HL-60/S4 (cell line): ENCODE data around the gene LRP3.
"Not testable (repeated sequence)": the region's sequence is repeated elsewhere in the genome, so short reads cannot be mapped to it uniquely, and the experiment has no call there.

Experiments used
- in situ Hi-C: fragments of 300-500 bp; cut with MboI; formaldehyde crosslinking; loops from 2 replicates; pipeline ENCODE4 v1.14.3; 2022; ENCODE audit warnings: low sequenced_read_pairs

The LRP3 gene

DNA sequence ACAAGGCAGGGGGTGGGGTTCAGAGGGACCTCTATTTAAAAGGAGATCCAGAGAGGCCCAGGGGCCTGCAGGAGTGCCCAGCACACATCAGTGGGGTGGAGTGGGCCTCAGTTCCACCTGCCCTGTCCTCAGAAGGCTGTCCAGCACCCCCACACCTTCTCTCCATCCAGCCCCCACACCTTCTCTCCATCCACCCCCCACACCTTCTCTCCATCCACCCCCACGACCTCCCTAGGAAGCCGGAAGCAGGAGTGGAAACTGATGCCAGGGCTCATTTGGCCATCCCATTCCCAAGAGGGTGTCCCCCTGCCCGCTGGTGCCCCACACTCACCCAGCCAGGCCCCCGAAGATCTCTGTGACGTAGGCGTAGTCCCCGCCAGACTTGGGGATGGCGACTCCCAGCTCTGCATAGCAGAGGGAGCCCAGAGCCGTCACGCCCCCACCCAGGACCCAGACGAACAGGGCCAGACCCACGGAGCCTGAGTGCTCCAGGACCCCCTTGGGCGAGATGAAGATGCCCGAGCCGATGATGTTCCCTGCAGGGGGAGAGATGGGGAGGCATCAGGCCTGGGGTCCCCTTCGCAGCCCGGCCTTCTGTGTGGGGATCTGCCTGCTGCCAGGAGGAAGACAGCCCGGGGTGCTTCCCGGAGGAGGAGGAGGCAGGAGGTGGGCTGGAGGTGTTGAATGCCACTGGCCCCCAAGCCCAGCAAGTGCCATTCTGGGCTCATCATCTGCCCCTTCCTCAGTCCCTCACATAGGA lies 21.5 kb downstream of the LRP3 start:
- in situ Hi-C loops = loop anchor here (10.0 kb wide), 1 partner anchor 549 kb away; no protein-coding TSS in a partner anchor

DNA sequence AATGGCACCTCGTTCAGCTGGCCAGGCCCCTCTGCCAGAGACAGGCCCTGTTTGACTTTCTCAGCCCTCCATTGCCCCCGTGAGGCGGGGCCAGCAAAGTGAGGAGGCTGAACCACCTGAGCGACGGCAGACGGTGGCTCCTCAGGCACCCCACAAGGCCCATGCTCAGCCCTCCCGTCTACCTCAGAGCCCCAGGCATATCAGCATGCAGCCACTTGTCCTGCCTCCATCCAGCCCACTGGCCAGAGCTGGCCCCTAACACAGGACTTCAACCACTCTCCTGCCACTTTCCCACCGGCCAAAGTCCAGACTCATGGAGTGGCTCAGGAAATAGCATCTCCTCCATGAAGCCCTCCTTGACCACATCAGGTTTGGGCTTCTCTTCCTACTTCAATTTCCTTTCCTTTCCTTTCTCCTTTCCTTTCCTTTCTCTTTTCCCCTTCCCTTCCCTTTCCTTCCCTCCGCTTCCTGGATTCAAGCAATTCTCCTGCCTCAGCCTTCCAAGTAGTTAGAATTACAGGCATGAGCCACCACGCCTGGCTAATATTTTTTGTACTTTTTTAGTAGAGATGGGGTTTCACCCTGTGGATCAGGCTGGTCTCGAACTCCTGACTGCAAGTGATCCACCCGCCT lies 22.2 kb downstream of the LRP3 start:
- in situ Hi-C loops = loop anchor here (10.0 kb wide), 1 partner anchor 548 kb away; no protein-coding TSS in a partner anchor

DNA sequence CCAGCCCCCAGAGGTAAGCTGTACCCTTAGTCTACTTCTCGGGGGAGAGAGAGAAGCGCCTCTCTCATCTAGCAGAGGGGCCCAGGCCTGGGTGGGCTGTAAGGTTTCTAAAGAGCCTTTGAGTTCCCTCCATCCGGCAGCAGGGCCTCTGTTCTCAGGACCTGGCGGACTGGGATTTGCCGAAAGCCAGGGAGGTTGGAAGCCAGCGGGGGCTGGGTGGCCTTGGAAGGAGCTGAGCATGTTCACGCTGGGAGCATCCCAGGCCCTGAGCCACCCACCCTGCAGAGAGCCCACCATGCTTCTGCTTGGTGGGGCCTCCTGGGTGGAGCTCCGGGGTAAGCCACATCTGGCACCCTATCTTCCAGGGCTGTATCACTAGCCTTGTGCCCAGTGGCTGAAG lies 23.8 kb downstream of the LRP3 start:
- in situ Hi-C loops = loop anchor here (10.0 kb wide), 1 partner anchor 547 kb away; no protein-coding TSS in a partner anchor

DNA sequence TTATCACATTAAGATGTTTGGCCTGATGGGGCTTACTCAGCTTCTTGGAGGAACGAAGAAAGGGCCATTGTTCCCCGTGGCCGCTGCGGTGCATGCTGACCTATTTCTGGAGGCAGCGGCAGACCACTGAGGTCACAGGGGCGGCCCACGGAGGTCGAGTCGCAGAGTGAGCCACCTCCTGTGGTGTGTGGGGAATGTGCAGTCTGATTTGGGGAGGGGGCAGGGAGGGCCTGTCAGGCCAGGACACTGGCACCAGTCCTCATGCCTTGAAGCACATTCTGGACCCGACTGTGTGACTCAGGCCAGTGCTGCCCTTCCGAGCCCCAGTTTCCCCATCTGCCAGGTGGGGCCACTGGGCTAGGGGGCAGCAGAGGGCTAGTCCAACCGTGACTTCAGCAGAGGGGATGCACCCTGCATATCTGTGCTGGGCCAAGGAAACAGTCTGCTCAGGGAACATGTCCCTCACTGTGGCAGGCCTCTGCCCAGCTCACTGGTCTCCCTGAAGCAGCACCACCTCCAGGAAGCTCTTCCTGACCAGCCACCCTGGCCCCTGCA lies 25.2 kb downstream of the LRP3 start:
- in situ Hi-C loops = loop anchor here (10.0 kb wide), 1 partner anchor 545 kb away; no protein-coding TSS in a partner anchor

GRCh38 chr19:33220115-33220514 lies 26.0 kb downstream of the LRP3 start:
- in situ Hi-C loops = no loop called here

DNA sequence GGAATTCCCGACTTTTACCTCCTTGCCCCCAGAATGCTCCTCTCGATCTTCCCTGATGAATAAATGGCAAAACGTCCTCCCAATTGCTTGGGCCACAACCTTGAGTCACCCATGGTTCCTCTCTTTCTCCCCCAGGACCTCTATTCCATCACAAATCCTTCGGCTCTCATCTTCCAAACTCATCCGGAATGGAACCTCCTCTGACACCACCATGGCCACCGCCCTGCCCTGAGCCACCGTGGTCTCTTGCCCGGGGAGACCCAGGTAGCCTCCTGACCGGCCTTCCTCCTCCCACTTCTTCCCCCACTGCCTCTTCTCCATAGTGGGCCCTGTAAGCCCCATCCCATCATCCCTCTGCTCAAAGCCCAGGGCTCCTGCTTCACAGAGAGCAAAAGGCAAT lies 26.6 kb downstream of the LRP3 start:
- in situ Hi-C loops = no loop called here

DNA sequence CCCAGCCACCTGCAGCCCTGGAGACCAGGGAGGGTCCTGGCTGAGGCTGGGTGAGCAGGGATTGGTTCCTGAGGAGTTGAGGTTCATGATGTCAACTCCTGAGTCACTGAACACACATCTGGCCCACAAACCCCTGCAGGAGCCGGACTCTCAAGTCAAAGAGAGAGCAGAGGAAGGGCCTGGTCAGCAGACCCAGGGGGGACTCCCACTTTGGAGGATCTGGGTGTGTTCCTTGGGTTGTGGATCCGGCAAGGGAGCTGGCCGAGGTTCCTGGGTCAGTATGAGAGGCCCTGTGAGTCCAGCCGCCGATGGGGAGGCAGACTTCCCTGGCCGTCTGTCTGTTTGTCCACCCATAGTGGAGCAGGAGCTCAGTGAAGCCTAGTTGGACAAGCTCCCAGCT lies 27.5 kb downstream of the LRP3 start:
- in situ Hi-C loops = no loop called here

GRCh38 chr19:33222255-33222654 lies 28.1 kb downstream of the LRP3 start:
- in situ Hi-C loops = not testable (repeated sequence)

DNA sequence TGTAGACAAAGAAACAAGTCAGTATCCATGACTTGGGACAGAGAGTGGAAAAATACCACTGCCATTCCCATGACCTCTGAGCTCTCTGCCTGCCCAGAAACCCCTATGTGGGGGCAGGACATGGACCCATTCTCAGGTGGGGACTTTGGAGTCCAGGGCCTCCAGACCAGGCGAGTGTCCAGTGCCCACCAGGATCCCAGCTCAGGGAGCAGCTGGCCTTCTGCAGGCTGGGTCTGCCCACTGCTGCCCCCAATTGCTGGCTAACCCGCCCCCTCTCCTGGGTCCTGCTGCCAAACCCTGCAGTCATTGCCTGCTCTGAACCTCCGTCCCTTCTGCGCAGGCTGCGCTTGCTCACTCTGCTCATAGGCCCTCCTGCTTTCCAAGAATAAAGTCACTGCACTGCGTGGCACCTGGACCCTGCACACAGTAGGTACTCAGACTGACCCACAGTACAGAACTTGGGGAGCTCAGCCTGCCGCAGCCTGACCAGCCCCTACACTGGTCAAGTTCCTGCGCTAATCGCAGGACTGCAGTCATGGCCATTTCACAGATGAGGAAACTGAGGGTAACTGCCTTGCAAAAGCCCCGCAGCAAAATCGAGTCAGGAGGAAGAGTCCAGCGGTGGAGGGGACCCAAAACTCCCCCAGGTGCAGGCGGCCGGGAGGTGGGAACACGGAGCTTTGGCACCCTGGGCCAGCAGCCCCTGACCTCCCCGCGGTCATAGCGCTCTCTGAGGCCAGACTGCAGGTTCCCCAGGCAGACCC lies 30.7 kb downstream of the LRP3 start:
- in situ Hi-C loops = no loop called here

DNA sequence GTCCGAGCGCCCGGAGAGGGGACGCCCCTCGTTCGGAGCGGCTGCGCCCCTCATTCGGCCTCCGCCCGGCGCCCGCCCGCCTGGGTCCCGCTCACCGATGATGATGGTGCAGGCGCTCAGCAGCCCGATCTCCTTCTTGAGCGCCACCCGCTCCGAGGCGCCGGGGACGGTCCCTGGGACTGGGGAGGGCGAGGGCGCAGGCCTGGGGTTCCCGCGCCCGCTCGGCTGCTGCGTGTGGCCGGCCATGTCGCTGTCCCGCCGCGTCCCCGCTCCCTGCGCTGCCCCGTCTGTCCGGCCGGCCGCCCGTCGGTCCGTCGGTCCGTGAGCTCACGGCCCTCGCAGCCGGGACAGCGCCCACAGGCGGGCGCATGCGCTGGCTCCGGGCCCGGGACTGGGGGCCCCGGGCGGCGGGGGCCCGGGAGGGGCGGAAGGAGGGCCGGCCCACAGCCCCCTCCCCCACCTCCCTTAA lies 31.4 kb downstream of the LRP3 start, which contains the start of gene SLC7A10:
SLC7A10 (minus strand) TSS at position 393 of the 469 bp plus-strand sequence; CDS start at position 246, 147 bp downstream.
- in situ Hi-C loops = no loop called here

- in situ Hi-C loops = no loop called here
These were observed 32.6 kb downstream of the LRP3 start for GRCh38 chr19:33226550-33227241.

DNA sequence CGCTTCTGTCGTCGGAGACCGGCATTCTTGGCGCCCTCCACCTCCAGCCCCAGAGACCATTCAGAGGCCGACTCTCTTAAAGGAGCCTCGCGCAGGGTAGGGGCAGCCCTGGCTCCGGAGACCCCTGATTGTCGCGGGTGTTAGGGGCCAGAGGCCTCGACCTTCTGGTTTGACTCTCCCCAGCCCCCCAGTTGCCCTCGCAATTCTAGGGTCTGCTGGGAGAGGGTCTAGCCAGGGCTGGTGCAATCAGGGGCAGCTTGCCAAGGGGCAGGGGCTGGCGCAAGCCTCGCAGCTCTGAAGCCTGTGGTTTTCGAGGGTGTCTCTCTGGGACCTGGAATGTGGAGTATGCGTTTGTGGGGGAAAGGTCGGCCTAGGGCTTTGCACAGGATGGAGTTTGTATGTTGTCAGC lies 33.1 kb downstream of the LRP3 start:
- in situ Hi-C loops = no loop called here

DNA sequence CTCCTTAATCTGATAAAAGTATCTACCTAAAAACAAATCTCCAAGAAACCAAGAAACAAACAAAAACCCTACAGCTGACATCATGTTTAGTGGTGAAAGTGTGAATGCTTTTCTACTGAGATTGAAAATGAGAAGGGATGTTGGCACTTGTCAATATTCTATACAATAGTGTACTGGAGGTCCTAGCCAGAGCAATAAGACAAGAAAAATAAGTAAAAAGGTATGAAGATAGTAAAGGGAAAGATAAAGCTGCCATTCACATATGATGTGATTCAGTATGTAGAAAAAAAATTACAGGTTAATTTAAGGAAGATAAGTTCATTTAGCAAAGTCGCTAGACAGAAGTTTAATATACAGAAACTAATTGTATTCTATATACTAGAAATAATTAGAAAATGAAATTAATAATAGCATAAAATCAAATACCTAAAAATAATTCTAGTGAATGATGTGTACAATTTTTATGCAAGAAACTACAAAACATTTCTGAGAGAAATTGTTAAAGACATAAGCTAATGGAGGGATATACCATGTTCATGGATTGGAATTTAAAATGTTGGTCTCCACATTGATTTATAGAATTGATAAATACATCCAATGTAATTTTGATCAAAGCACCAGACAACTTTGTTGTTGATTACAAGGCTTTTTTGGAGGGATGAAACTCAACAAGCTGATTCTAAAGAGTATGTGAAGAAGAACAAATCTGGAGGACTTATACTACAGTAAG lies 33.9 kb downstream of the LRP3 start:
- in situ Hi-C loops = no loop called here

DNA sequence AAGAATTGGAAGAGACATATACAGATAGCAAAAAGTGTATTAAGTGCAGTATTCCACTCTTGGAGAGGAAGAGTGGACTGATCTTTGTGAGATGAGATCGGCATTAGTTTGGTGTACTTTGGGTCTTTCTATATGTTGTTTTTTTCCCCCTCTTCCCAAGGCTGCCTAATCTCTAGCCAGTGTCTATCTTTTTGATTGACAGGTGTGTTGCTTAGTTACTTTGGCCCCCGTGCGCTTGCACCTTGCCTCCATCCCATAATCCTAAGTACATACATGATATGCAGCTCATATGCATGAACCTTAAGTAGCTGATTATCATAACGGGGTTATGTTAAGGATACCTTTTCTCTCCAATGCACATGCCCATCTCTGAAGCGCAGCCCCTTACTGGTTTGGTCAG lies 35.8 kb downstream of the LRP3 start:
- in situ Hi-C loops = loop anchor here (10.0 kb wide), 1 partner anchor 545 kb away; no protein-coding TSS in a partner anchor

- in situ Hi-C loops = loop anchor here (10.0 kb wide), 1 partner anchor 543 kb away; no protein-coding TSS in a partner anchor
These were observed 37.4 kb downstream of the LRP3 start for GRCh38 chr19:33231511-33231910.

- in situ Hi-C loops = loop anchor here (10.0 kb wide), 1 partner anchor 542 kb away; no protein-coding TSS in a partner anchor
These were observed 38.5 kb downstream of the LRP3 start for GRCh38 chr19:33232656-33233055.

- in situ Hi-C loops = loop anchor here (10.0 kb wide), 1 partner anchor 542 kb away; no protein-coding TSS in a partner anchor
These were observed 39.1 kb downstream of the LRP3 start for GRCh38 chr19:33233056-33233873.

GRCh38 chr19:33234092-33234491 lies 40.0 kb downstream of the LRP3 start:
- in situ Hi-C loops = loop anchor here (10.0 kb wide), 1 partner anchor 541 kb away; no protein-coding TSS in a partner anchor
